Astrocyte of the spinal cord (primary cell): Measurements from ENCODE around the gene AOPEP.

Experiments
- DNase-seq: peaks from one replicate; pipeline ENCODE4 v3.0.0; 2011; ENCODE audit warnings: low read depth, low spot score
- H3K4me3 ChIP-seq: 2 replicates; pipeline ENCODE4 v1.5.1; 2011; ENCODE audit warnings: low read depth, mild to moderate bottlenecking, low read length, moderate library complexity
- CTCF ChIP-seq: IDR thresholded peaks from 2 replicates; pipeline ENCODE4 v1.5.1; 2012; ENCODE audit warnings: low read depth, mild to moderate bottlenecking, low read length, inconsistent platforms
- in situ Hi-C: cut with HindIII; loops from 2 replicates; pipeline ENCODE4 v1.10.0; 2017; ENCODE audit warnings: low sequenced_read_pairs

The AOPEP gene

GRCh38 chr9:94713436-94714215 is 12.9 kb upstream of the AOPEP start:
- no peak for DNase-seq
- no peak overlapping the region for H3K4me3 ChIP-seq
- TF ChIP-seq CTCF: no peak
- in situ Hi-C loops: no loop called here

GRCh38 chr9:94714494-94714893 is 12.0 kb upstream of the AOPEP start:
- no peak for DNase-seq
- no peak for TF ChIP-seq CTCF
- in situ Hi-C loops: no loop called here
- no peak overlapping the region for H3K4me3 ChIP-seq

GRCh38 chr9:94717761-94718160 is 8.7 kb upstream of the AOPEP start:
- in situ Hi-C loops: no loop called here
- H3K4me3 ChIP-seq: no peak overlapping the region
- TF ChIP-seq CTCF: no peak
- no peak for DNase-seq

GRCh38 chr9:94718936-94719335 is 7.6 kb upstream of the AOPEP start:
- no peak for DNase-seq
- TF ChIP-seq CTCF: no peak
- no peak overlapping the region for H3K4me3 ChIP-seq
- in situ Hi-C loops: no loop called here

GRCh38 chr9:94719878-94720277 is 6.6 kb upstream of the AOPEP start:
- no peak for TF ChIP-seq CTCF
- no peak for DNase-seq
- in situ Hi-C loops: no loop called here
- no peak overlapping the region for H3K4me3 ChIP-seq

GRCh38 chr9:94720846-94721549 is 5.5 kb upstream of the AOPEP start:
- no peak for TF ChIP-seq CTCF
- DNase-seq: no peak
- in situ Hi-C loops: no loop called here
- H3K4me3 ChIP-seq: no peak overlapping the region
